Ovary (tissue), 3 donors: ENCODE results near the gene ALOX12B.

Experiments used
- EP300 ChIP-seq: sonication (generic); formaldehyde crosslinking; IDR thresholded peaks from one replicate; pipeline ENCODE4 v1.6.1; 2017; ENCODE audit warnings: antibody characterized with exemption
- POLR2A ChIP-seq: fragments of 450-650 bp; IDR thresholded peaks from one replicate; pipeline ENCODE4 v1.6.1; 2017; ENCODE audit warnings: antibody characterized with exemption, mild to moderate bottlenecking, moderate library complexity
- TF ChIP-seq, protein P1 (sequence below), 3 donors: fragments of 450-650 bp in 2 of 3; fragments of 200-600 bp in 1 of 3; IDR thresholded peaks; one replicate each; pipeline versions ENCODE4 v1.5.1 to v1.8.0; 2016 to 2022; ENCODE audit warnings: antibody characterized with exemption in 3 of 3, mild to moderate bottlenecking in 1 of 3
- donor health status: DM: no; HTN: no; CAD: no.

DNA sequence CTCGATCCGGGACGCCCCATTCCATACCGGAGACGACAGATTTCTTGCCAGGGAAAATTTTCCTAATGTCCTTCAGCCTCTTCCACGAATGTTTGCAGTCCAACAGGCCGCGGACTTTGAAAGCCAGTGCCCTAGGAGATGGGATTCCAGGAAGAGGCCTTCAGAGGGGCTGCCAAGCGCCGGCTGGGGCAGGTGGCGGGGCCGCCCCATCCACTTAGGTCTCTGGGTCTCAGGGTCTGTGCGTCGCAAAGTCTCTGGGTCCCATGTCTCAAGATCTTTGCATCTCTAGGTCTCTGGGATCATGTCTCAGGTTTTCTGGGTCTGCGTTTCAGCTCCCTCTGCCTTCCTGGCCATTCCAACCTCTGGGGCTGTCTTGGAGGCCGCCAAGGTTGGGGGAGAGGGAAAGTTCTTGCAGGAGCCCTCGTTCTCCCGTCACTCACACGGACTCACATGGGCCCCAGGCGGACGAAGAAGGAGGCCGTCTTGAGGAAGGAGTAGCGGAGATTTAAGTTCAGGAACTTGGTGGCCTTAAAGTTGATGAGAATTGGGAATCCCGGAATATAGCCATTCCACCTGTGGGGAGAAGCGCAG lies 7.2 kb downstream of the ALOX12B start:
- TF ChIP-seq, protein P1, sequence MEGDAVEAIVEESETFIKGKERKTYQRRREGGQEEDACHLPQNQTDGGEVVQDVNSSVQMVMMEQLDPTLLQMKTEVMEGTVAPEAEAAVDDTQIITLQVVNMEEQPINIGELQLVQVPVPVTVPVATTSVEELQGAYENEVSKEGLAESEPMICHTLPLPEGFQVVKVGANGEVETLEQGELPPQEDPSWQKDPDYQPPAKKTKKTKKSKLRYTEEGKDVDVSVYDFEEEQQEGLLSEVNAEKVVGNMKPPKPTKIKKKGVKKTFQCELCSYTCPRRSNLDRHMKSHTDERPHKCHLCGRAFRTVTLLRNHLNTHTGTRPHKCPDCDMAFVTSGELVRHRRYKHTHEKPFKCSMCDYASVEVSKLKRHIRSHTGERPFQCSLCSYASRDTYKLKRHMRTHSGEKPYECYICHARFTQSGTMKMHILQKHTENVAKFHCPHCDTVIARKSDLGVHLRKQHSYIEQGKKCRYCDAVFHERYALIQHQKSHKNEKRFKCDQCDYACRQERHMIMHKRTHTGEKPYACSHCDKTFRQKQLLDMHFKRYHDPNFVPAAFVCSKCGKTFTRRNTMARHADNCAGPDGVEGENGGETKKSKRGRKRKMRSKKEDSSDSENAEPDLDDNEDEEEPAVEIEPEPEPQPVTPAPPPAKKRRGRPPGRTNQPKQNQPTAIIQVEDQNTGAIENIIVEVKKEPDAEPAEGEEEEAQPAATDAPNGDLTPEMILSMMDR (IDR thresholded peaks at IDR 0.05), result no peak
- no peak for TF ChIP-seq POLR2A
- TF ChIP-seq EP300, result no peak
